Liver (tissue), 9 donors: ENCODE measurements around the gene EFNA2. TPM values are rescaled to one million over a fixed set of nuclear protein-coding genes. Genes with fewer than 3 reads are reported as not detected.

Source experiments
- DNase-seq: peaks from one replicate; pipeline ENCODE4 v3.0.0-alpha.2; 2017; ENCODE audit warnings: low spot score
- H3K27ac ChIP-seq, 2 donors: one replicate each; pipeline ENCODE4 v1.7.0; 2013; ENCODE audit warnings: inconsistent platforms in 2 of 2, low read length in 2 of 2, control low read depth in 1 of 2, low read depth in 1 of 2, mild to moderate bottlenecking in 1 of 2
- H3K27me3 ChIP-seq, 4 donors: one replicate each; pipeline versions ENCODE4 v1.6.1 to v1.7.0; 2013; ENCODE audit warnings: low read length in 3 of 4, inconsistent platforms in 1 of 4, mild to moderate bottlenecking in 1 of 4, moderate library complexity in 1 of 4; ENCODE audit not compliant: control insufficient read depth in 4 of 4, insufficient read depth in 4 of 4
- H3K36me3 ChIP-seq, 4 donors: one replicate each; pipeline versions ENCODE4 v1.6.1 to v1.7.0; 2013; ENCODE audit warnings: low read length in 3 of 4, mild to moderate bottlenecking in 3 of 4, low read depth in 1 of 4, moderate library complexity in 1 of 4; ENCODE audit not compliant: control insufficient read depth in 4 of 4, insufficient read depth in 3 of 4
- H3K4me1 ChIP-seq, 4 donors: one replicate each; pipeline versions ENCODE4 v1.6.1 to v1.7.0; 2013; ENCODE audit warnings: low read length in 3 of 4, mild to moderate bottlenecking in 3 of 4, moderate library complexity in 1 of 4; ENCODE audit not compliant: control insufficient read depth in 4 of 4, insufficient read depth in 4 of 4
- H3K4me3 ChIP-seq, 3 donors: one replicate each; pipeline versions ENCODE4 v1.6.1 to v1.7.0; 2013; ENCODE audit warnings: low read length in 3 of 3, control low read depth in 1 of 3, low read depth in 1 of 3, mild to moderate bottlenecking in 1 of 3
- H3K9ac ChIP-seq, 2 donors: one replicate each; pipeline ENCODE4 v1.7.0; 2013; ENCODE audit warnings: low read length in 2 of 2, mild to moderate bottlenecking in 2 of 2, moderate library complexity in 2 of 2, control low read depth in 1 of 2, low read depth in 1 of 2
- H3K9me3 ChIP-seq, 4 donors: one replicate each; pipeline versions ENCODE4 v1.6.1 to v1.7.0; 2013; ENCODE audit warnings: low read length in 3 of 4; ENCODE audit not compliant: control insufficient read depth in 4 of 4
- ATF3 ChIP-seq: IDR thresholded peaks from 2 replicates; pipeline ENCODE4 v1.6.1; 2016; ENCODE audit warnings: antibody characterized with exemption
- EGR1 ChIP-seq, 2 donors: IDR thresholded peaks; 2 replicates each; pipeline ENCODE4 v1.6.1; 2016 to 2018; ENCODE audit warnings: antibody characterized with exemption in 2 of 2, low read depth in 2 of 2
- FOXA1 ChIP-seq: IDR thresholded peaks from 2 replicates; pipeline ENCODE4 v1.6.1; 2016; ENCODE audit warnings: antibody characterized with exemption
- FOXA2 ChIP-seq: IDR thresholded peaks from 2 replicates; pipeline ENCODE4 v1.6.1; 2016; ENCODE audit warnings: antibody characterized with exemption
- GABPA ChIP-seq, 2 donors: IDR thresholded peaks in 1 of 2; conservative IDR thresholded peaks in 1 of 2; 2 replicates each; pipeline ENCODE4 v1.6.1; 2016; ENCODE audit warnings: antibody characterized with exemption in 2 of 2, mild to moderate bottlenecking in 1 of 2, moderate library complexity in 1 of 2
- HNF4A ChIP-seq, 2 donors: conservative IDR thresholded peaks; 2 replicates each; pipeline ENCODE4 v1.6.1; 2016; ENCODE audit warnings: antibody characterized with exemption in 2 of 2, mild to moderate bottlenecking in 2 of 2
- HNF4G ChIP-seq: IDR thresholded peaks from 2 replicates; pipeline ENCODE4 v1.6.1; 2016; ENCODE audit warnings: antibody characterized with exemption
- JUND ChIP-seq, 2 donors: IDR thresholded peaks; 2 replicates each; pipeline ENCODE4 v1.6.1; 2016; ENCODE audit warnings: antibody characterized with exemption in 2 of 2
- MAX ChIP-seq: IDR thresholded peaks from 2 replicates; pipeline ENCODE4 v1.6.1; 2016; ENCODE audit warnings: antibody characterized with exemption
- NR2F2 ChIP-seq: IDR thresholded peaks from 2 replicates; pipeline ENCODE4 v1.6.1; 2016; ENCODE audit warnings: antibody characterized with exemption
- RAD21 ChIP-seq, 2 donors: IDR thresholded peaks; 2 replicates each; pipeline ENCODE4 v1.6.1; 2016; ENCODE audit warnings: antibody characterized with exemption in 2 of 2, mild to moderate bottlenecking in 2 of 2
- RXRA ChIP-seq, 2 donors: IDR thresholded peaks; 2 replicates each; pipeline ENCODE4 v1.6.1; 2017 to 2018; ENCODE audit warnings: antibody characterized with exemption in 2 of 2, mild to moderate bottlenecking in 1 of 2
- SP1 ChIP-seq: IDR thresholded peaks from 2 replicates; pipeline ENCODE4 v1.6.1; 2018; ENCODE audit warnings: antibody characterized with exemption, mild to moderate bottlenecking
- TAF1 ChIP-seq: conservative IDR thresholded peaks from 2 replicates; pipeline ENCODE4 v1.6.1; 2016; ENCODE audit warnings: antibody characterized with exemption, mild to moderate bottlenecking
- YY1 ChIP-seq: IDR thresholded peaks from 2 replicates; pipeline ENCODE4 v1.6.1; 2016; ENCODE audit warnings: antibody characterized with exemption, mild to moderate bottlenecking
- ZBTB33 ChIP-seq: IDR thresholded peaks from 2 replicates; pipeline ENCODE4 v1.6.1; 2016; ENCODE audit warnings: antibody characterized with exemption
- WGBS: extraction: QIAGEN DNeasy Blood & Tissue Kit; methylation state at CpG from one replicate; pipeline ENCODE4 v1.1.7; 2013; 5-methylcytosine and 5-hydroxymethylcytosine counted together
- polyA plus RNA-seq, 2 donors: library from polyadenylated mRNA; stranded (reverse) in 1 of 2; unstranded in 1 of 2; fragments of 200-250 nt in 1 of 2; fragments of >200 nt in 1 of 2; fragmentation: Nextera tagmentation in 1 of 2; extraction: Ambion mirVana in 1 of 2; gene quantifications; one replicate each; pipeline versions ENCODE4 v1.2.1 to v1.2.3, GENCODE V29; 2013 to 2015
- total RNA-seq, 2 donors: library from RNA; depleted of rRNA; stranded (reverse); fragments of >200 nt; gene quantifications; one replicate each; pipeline ENCODE4 v1.2.3, GENCODE V29; 2014
- TF ChIP-seq, protein P1 (sequence below): fragments of 150-350 bp; IDR thresholded peaks from 2 replicates; pipeline ENCODE4 v1.5.1; 2017; ENCODE audit warnings: improper control_type of control experiment, low read depth, low read length; ENCODE audit not compliant: missing input control
- TF ChIP-seq, protein P2 (sequence below): IDR thresholded peaks from 2 replicates; pipeline ENCODE4 v1.6.1; 2016; ENCODE audit warnings: antibody characterized with exemption, mild to moderate bottlenecking
- donor health status: healthy.
- donor health status: healthy.
- donor health status: healthy.
- donor health status: healthy.
- donor health status: healthy.

EFNA2 gene
- total and polyA plus RNA-seq, 4 donors, result 0.98 to 9.8 (median 4.3) TPM

DNA sequence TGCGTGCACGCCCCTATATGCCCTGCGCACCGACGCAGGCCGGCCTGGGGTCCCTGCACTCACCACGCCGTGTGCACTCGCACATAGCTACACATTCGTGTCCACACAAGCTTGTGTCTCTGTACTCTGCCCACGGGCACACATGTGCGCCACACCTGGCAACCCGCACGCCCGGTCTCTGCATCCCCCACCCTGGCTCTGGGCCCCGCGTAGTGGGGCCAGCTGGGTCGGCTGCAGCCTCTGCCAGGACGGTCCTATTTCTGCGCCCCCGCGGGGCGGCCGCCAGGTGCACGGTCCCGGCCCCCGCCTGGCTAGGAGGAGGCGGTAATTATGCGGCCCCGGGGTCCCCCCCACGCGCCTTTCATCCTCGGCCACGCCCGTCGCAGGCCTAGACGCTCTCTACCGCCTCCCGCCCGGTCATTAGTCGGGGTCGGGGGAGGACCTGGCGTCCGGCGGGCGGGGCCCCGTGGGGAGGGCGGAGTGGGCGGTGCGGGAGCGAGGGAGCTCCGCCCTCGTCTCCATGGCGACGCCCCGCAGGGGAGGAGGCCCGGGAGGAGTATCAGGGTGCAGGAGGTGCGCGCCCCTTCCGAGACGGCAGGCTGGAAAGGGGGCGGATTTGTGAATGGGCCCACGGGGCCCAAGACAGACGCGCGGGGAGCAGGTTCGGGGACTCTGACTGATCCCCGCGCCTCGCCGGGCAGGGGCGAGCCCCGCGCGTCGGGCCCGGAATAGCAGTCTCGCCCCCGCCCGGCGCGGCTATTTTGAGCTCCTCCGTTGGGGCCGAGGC, 19.4 kb upstream of the EFNA2 start:
- H3K27me3 ChIP-seq, result no peaks in the 10 kb centered on the region
- H3K36me3 ChIP-seq, result peaks cover 0 to 3% (median 2%) of the 10 kb centered on the region in 4 donors
- DNase-seq, result peak; percentile 93
- H3K4me1 ChIP-seq, result peaks cover 40 to 69% (median 54%) of the 10 kb centered on the region in 4 donors
- no peaks in the 10 kb centered on the region for H3K9me3 ChIP-seq
- WGBS, result 5% methylated on average over 84 of the region's 84 CpGs
- TF ChIP-seq JUND (IDR thresholded peaks at IDR 0.05), result no peak
- TF ChIP-seq RXRA (IDR thresholded peaks at IDR 0.05), result peak in 1 of 2 donors; percentile 18
- TF ChIP-seq SP1, result peak; percentile 37
- H3K4me3 ChIP-seq, result peak overlapping the region in 1 of 3 donors; percentile 55
- H3K27ac ChIP-seq, result peak overlapping the region; percentile 73 to 80
- H3K9ac ChIP-seq, result peak overlapping the region in 1 of 2 donors; percentile 21

GRCh38 chr19:1266916-1267476, 18.7 kb upstream of the EFNA2 start:
- Histone ChIP-seq H3K4me3 (peak overlapping the region in 1 of 3 donors; percentile 55), H3K9me3 (no peaks in the 10 kb centered on the region), H3K27ac (peak overlapping the region; percentile 73 to 80), H3K4me1 (peaks cover 39 to 69% (median 56%) of the 10 kb centered on the region in 4 donors), H3K27me3 (no peaks in the 10 kb centered on the region), H3K36me3 (peaks cover 2 to 8% (median 5%) of the 10 kb centered on the region in 4 donors), H3K9ac (peak overlapping the region in 1 of 2 donors; percentile 21)
- TF ChIP-seq NR2F2 (no peak), RAD21 (IDR thresholded peaks at IDR 0.05) (peak; percentile 66 to 79)
- TF ChIP-seq, protein P1, sequence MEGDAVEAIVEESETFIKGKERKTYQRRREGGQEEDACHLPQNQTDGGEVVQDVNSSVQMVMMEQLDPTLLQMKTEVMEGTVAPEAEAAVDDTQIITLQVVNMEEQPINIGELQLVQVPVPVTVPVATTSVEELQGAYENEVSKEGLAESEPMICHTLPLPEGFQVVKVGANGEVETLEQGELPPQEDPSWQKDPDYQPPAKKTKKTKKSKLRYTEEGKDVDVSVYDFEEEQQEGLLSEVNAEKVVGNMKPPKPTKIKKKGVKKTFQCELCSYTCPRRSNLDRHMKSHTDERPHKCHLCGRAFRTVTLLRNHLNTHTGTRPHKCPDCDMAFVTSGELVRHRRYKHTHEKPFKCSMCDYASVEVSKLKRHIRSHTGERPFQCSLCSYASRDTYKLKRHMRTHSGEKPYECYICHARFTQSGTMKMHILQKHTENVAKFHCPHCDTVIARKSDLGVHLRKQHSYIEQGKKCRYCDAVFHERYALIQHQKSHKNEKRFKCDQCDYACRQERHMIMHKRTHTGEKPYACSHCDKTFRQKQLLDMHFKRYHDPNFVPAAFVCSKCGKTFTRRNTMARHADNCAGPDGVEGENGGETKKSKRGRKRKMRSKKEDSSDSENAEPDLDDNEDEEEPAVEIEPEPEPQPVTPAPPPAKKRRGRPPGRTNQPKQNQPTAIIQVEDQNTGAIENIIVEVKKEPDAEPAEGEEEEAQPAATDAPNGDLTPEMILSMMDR, result peak; percentile 92
- 1% methylated on average over 59 of the region's 59 CpGs for WGBS
- DNase-seq, result peak; percentile 93

- WGBS, result 54% methylated on average over 35 of the region's 35 CpGs
- Histone ChIP-seq H3K4me1 (peaks cover 34 to 69% (median 55%) of the 10 kb centered on the region in 4 donors), H3K27me3 (no peaks in the 10 kb centered on the region), H3K36me3 (peaks cover 2 to 11% (median 8%) of the 10 kb centered on the region in 4 donors), H3K9ac (no peak overlapping the region), H3K4me3 (no peak overlapping the region), H3K27ac (no peak overlapping the region), H3K9me3 (no peaks in the 10 kb centered on the region)
- no peak for DNase-seq
- TF ChIP-seq FOXA2 (no peak), HNF4G (no peak), HNF4A (conservative IDR thresholded peaks at IDR 0.05) (no peak), GABPA (IDR thresholded peaks at IDR 0.05 in 1 of 2, conservative IDR thresholded peaks at IDR 0.05 in 1 of 2) (no peak), ATF3 (no peak), EGR1 (IDR thresholded peaks at IDR 0.05; ENCODE audit: low read depth in 2 of 2) (no peak), ZBTB33 (no peak), YY1 (no peak), RXRA (IDR thresholded peaks at IDR 0.05) (no peak), MAX (no peak), SP1 (no peak), TAF1 (no peak), FOXA1 (no peak)
- TF ChIP-seq, protein P2, sequence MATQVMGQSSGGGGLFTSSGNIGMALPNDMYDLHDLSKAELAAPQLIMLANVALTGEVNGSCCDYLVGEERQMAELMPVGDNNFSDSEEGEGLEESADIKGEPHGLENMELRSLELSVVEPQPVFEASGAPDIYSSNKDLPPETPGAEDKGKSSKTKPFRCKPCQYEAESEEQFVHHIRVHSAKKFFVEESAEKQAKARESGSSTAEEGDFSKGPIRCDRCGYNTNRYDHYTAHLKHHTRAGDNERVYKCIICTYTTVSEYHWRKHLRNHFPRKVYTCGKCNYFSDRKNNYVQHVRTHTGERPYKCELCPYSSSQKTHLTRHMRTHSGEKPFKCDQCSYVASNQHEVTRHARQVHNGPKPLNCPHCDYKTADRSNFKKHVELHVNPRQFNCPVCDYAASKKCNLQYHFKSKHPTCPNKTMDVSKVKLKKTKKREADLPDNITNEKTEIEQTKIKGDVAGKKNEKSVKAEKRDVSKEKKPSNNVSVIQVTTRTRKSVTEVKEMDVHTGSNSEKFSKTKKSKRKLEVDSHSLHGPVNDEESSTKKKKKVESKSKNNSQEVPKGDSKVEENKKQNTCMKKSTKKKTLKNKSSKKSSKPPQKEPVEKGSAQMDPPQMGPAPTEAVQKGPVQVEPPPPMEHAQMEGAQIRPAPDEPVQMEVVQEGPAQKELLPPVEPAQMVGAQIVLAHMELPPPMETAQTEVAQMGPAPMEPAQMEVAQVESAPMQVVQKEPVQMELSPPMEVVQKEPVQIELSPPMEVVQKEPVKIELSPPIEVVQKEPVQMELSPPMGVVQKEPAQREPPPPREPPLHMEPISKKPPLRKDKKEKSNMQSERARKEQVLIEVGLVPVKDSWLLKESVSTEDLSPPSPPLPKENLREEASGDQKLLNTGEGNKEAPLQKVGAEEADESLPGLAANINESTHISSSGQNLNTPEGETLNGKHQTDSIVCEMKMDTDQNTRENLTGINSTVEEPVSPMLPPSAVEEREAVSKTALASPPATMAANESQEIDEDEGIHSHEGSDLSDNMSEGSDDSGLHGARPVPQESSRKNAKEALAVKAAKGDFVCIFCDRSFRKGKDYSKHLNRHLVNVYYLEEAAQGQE, result no peak
Measured at GRCh38 chr19:1267477-1268225, 18.0 kb upstream of the EFNA2 start.
